VCaP (cell line): ENCODE data around the gene CPZ.

ENCODE experiments used
- H3K27ac ChIP-seq: fragments of 450-650 bp; 2 replicates; pipeline ENCODE4 v1.5.1; 2017
- CTCF ChIP-seq: fragments of 450-650 bp; conservative IDR thresholded peaks from 2 replicates; pipeline ENCODE4 v1.5.1; 2017; ENCODE audit warnings: mild to moderate bottlenecking, moderate library complexity

Gene CPZ

GRCh38 chr4:8547108-8547911 lies 45.3 kb upstream of the CPZ start:
- no peak overlapping the region for H3K27ac ChIP-seq

GRCh38 chr4:8547912-8548730 lies 44.4 kb upstream of the CPZ start:
- TF ChIP-seq CTCF: no peak
- H3K27ac ChIP-seq: no peak overlapping the region

More at GRCh38 chr4:8547108-8547911, 45.3 kb upstream of the CPZ start:
- TF ChIP-seq CTCF: peak; percentile 48

GRCh38 chr4:8548731-8549351 lies 43.7 kb upstream of the CPZ start:
- no peak for TF ChIP-seq CTCF
- no peak overlapping the region for H3K27ac ChIP-seq

- TF ChIP-seq CTCF: no peak
These were observed 43.1 kb upstream of the CPZ start for GRCh38 chr4:8549352-8549931.

GRCh38 chr4:8550691-8551090 lies 41.9 kb upstream of the CPZ start:
- H3K27ac ChIP-seq: no peak overlapping the region
- TF ChIP-seq CTCF: no peak

More at GRCh38 chr4:8549352-8549931, 43.1 kb upstream of the CPZ start:
- H3K27ac ChIP-seq: no peak overlapping the region

GRCh38 chr4:8552024-8552423 lies 40.5 kb upstream of the CPZ start:
- no peak overlapping the region for H3K27ac ChIP-seq
- no peak for TF ChIP-seq CTCF
